PFSK-1 (cell line): ENCODE measurements around the gene SLC9A4.

Experiments
- FOXP2 ChIP-seq: optimal IDR thresholded peaks from 2 replicates; pipeline ENCODE3; 2011; ENCODE audit warnings: borderline replicate concordance, control low read depth, inconsistent platforms; ENCODE audit not compliant: insufficient read depth; ENCODE audit errors: extremely low read length, extremely low read depth
- POLR2AphosphoS5 ChIP-seq: IDR thresholded peaks from 2 replicates; pipeline ENCODE4 v1.6.1; 2012; ENCODE audit warnings: low read depth, mild to moderate bottlenecking, control low read depth, low read length, moderate library complexity
- SIN3A ChIP-seq: IDR thresholded peaks from 2 replicates; pipeline ENCODE4 v1.6.1; 2012; ENCODE audit warnings: mild to moderate bottlenecking, low read length, moderate library complexity, borderline replicate concordance; ENCODE audit not compliant: insufficient read depth
- TAF1 ChIP-seq: IDR thresholded peaks from 2 replicates; pipeline ENCODE4 v1.6.1; 2012; ENCODE audit warnings: low read length, control low read depth, borderline replicate concordance; ENCODE audit not compliant: insufficient read depth
- TF ChIP-seq, protein P1 (sequence below), 2 experiments: IDR thresholded peaks; 2 replicates each; pipeline versions ENCODE4 v1.6.1 to v1.8.0; 2011 to 2012; ENCODE audit warnings: low read depth in 2 of 2, low read length in 2 of 2, control low read depth in 1 of 2, inconsistent platforms in 1 of 2, mild to moderate bottlenecking in 1 of 2, moderate library complexity in 1 of 2; ENCODE audit not compliant: insufficient read depth in 1 of 2

The SLC9A4 gene

DNA sequence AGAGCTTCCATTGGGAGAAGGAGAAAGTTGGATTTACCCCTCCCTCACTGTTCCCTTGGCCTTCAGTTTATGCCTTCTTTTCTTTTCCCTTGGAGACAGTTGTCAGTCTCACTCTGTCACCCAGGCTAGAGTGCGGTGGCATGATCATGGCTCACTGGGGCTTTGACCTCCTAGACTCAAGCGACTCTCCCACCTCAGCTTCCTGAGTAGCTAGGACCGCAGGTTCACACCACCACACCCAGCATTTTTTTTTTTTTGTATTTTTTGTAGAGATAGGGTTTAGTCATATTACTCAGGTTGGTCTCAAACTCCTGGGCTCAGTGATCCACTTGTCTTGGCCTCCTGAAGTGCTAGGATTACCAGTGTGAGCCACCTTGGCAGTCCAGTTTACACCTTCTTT is 49.9 kb downstream of the SLC9A4 start:
- TF ChIP-seq, protein P1, sequence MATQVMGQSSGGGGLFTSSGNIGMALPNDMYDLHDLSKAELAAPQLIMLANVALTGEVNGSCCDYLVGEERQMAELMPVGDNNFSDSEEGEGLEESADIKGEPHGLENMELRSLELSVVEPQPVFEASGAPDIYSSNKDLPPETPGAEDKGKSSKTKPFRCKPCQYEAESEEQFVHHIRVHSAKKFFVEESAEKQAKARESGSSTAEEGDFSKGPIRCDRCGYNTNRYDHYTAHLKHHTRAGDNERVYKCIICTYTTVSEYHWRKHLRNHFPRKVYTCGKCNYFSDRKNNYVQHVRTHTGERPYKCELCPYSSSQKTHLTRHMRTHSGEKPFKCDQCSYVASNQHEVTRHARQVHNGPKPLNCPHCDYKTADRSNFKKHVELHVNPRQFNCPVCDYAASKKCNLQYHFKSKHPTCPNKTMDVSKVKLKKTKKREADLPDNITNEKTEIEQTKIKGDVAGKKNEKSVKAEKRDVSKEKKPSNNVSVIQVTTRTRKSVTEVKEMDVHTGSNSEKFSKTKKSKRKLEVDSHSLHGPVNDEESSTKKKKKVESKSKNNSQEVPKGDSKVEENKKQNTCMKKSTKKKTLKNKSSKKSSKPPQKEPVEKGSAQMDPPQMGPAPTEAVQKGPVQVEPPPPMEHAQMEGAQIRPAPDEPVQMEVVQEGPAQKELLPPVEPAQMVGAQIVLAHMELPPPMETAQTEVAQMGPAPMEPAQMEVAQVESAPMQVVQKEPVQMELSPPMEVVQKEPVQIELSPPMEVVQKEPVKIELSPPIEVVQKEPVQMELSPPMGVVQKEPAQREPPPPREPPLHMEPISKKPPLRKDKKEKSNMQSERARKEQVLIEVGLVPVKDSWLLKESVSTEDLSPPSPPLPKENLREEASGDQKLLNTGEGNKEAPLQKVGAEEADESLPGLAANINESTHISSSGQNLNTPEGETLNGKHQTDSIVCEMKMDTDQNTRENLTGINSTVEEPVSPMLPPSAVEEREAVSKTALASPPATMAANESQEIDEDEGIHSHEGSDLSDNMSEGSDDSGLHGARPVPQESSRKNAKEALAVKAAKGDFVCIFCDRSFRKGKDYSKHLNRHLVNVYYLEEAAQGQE (IDR thresholded peaks at IDR 0.05; ENCODE audit: insufficient read depth in 1 of 2, low read depth in 2 of 2, low read length in 2 of 2) = no peak
- TF ChIP-seq TAF1 (no peak), POLR2AphosphoS5 (no peak), SIN3A (no peak), FOXP2 (no peak)

DNA sequence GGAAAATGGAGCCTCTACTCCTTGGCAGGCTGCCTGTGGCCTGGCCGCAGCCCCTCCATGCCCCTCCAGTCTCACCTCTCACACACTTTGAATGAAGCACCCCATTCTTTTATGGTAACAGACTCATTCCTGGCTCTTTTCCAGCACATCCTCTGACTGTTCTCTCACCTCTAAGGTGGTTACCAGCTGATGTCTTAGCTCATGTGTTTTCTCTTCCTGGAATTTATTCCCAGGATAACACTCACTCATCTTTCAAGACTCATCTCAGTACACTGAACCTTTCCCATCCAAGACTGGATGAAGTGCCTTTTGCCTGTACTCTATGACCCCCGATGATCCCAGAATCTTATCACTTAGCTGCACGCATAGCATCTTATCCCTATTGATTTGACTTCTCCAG is 50.6 kb downstream of the SLC9A4 start:
- TF ChIP-seq TAF1 (no peak), POLR2AphosphoS5 (no peak), SIN3A (no peak), FOXP2 (no peak)
- TF ChIP-seq, protein P1 (IDR thresholded peaks at IDR 0.05; ENCODE audit: insufficient read depth in 1 of 2, low read depth in 2 of 2, low read length in 2 of 2) = no peak

DNA sequence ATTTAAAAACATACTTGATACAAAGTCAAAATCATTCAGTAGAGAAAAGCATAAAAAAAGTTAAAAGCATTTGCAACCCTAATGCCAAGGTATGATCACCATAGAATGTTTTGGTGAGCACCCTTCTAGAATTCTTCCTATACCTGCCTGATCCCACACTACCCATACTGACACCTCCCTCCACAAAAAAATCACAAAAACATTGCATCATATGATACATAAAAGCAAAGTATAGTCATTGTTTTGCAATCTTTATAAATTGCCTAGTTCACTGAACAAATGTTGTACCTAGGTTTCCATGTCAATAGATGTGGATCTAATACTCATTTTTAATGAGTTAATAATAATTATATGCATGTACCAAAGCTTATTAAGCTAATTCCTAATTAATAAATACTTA is 54.1 kb downstream of the SLC9A4 start:
- TF ChIP-seq, protein P1 (IDR thresholded peaks at IDR 0.05; ENCODE audit: insufficient read depth in 1 of 2, low read depth in 2 of 2, low read length in 2 of 2) = no peak
- TF ChIP-seq POLR2AphosphoS5 = no peak
- TF ChIP-seq SIN3A = no peak
- TF ChIP-seq FOXP2 = no peak
- TF ChIP-seq TAF1 = no peak

DNA sequence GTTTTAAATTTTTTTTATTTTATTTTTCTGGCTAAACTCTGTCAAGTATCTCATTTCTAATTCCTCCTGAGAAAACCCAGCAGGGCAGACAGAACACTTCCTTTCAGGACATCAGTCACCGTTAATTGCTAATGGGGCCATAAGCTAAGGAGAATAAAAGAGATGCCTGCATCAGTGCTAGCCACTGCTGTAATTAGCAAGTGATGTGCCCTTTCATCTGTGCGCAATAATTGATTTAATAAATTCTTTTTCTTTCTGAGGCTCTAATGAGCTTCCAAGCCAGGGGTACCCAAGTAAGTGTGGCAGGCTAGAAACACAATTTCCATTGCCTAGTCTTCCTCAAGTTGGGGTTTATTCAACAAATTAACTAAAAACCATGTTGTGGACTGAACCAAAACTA is 65.5 kb downstream of the SLC9A4 start:
- no peak for TF ChIP-seq POLR2AphosphoS5
- TF ChIP-seq TAF1 = no peak
- TF ChIP-seq, protein P1 (IDR thresholded peaks at IDR 0.05; ENCODE audit: insufficient read depth in 1 of 2, low read depth in 2 of 2, low read length in 2 of 2) = no peak
- no peak for TF ChIP-seq FOXP2
- TF ChIP-seq SIN3A = no peak

DNA sequence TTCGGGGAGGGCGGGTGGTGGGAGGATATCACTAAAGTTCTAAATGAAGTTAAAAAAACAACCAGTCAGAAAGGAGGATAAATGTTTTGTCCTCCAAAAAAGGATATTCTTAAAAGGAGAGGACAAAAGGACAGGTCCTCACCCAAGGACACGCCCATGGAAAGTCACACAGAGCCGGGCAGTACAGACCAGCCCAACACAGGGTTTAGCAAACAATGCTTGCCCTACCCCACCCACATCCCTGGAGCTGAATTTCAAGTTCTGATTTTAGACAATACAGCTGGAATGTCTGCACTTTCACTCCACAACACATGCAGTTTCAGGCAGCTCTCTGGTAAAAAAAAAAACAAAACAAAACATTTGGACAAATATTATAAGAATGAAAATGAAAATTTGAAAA is 67.9 kb downstream of the SLC9A4 start:
- no peak for TF ChIP-seq POLR2AphosphoS5
- TF ChIP-seq, protein P1 (IDR thresholded peaks at IDR 0.05; ENCODE audit: insufficient read depth in 1 of 2, low read depth in 2 of 2, low read length in 2 of 2) = no peak
- no peak for TF ChIP-seq TAF1
- TF ChIP-seq FOXP2 = no peak
- TF ChIP-seq SIN3A = no peak
